ENCODE measurements around the gene PPP4R2. TPM values are rescaled to one million over a fixed set of nuclear protein-coding genes. Genes with fewer than 3 reads are reported as not detected.

The PPP4R2 gene
- total and polyA plus RNA-seq, 9 of the 15 experiments (the other 6 are each of a cell fraction or from before 2014, with no cell fraction given), result 11.0 to 49.6 (median 31.6) TPM

DNA sequence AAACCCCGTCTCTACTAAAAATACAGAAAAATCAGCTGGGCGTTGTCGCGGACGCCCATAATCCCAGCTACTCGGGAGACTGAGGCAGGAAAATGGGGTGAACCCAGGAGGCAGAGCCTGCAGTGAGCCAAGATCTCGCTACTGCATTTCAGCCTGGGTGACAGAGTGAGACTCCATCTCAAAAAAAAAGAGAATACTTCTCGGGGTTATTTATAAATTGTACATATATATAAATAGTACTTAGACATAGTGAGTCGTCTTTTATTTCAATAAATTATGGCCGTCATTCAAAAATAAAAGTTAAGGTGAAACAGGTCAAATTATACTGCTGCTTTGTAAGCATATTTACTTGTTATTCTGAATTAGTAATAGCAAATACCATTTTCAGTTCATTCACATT is 52.7 kb downstream of the PPP4R2 start:
- Histone ChIP-seq H3K4me1 (replicated peaks in 1 of 2; ENCODE audit: control insufficient read depth in 2 of 2, insufficient read depth in 2 of 2, low read length in 2 of 2) (no peaks in the 10 kb centered on the region), H3K36me3 (ENCODE audit: control insufficient read depth, insufficient read depth, low read length) (peaks cover 40% of the 10 kb centered on the region; the same call in 1 of the 3 replicates), H3K9ac (ENCODE audit: insufficient read depth in 1 of 2, low read depth in 2 of 2, low read length in 2 of 2) (no peak overlapping the region), H3K4me3 (no peak overlapping the region), H3K27me3 (ENCODE audit: control insufficient read depth in 2 of 2, insufficient read depth in 2 of 2, low read length in 2 of 2) (no peaks in the 10 kb centered on the region), H3K9me1 (ENCODE audit: control insufficient read depth, insufficient read depth, low read length) (no peaks in the 10 kb centered on the region), H3K9me3 (replicated peaks; ENCODE audit: control insufficient read depth, insufficient read depth, low read depth, low read length) (no peaks in the 10 kb centered on the region), H4K20me1 (replicated peaks; ENCODE audit: control insufficient read depth, insufficient read depth, low read length) (peaks cover 3% of the 10 kb centered on the region; the same call in 1 of the 2 replicates), H2AFZ (ENCODE audit: low read depth, low read length) (no peak overlapping the region), H3K4me2 (ENCODE audit: insufficient read depth, low read length) (no peak overlapping the region), H3K79me2 (ENCODE audit: control insufficient read depth, insufficient read depth, low read length) (peaks cover 85% of the 10 kb centered on the region), H3K27ac (ENCODE audit: extremely low read depth, low read depth, low read length) (no peak overlapping the region)
- WGBS (ENCODE audit: insufficient coverage, low coverage, missing lambda C conversion rate), result 92% methylated on average over 7 of the region's 10 CpGs
- no peak for ATAC-seq
- intact Hi-C loops (cut with micrococcal nuclease), result no loop called here
- POLR2A ChIA-PET, result no interaction called here
- CTCF ChIA-PET (ENCODE audit: low intra/inter-chr PET ratio), result no interaction called here
- no peak for DNase-seq (ENCODE audit: extremely low read depth in 1 of 4, low spot score in 3 of 4)
- no peak for TF ChIP-seq SUPT5H (IDR thresholded peaks at IDR 0.05)
- no peak for TF ChIP-seq PBX2 (CRISPR knock-in tag; IDR thresholded peaks at IDR 0.05; ENCODE audit: low read depth)
- no peak for TF ChIP-seq PBX2 (tag; conservative IDR thresholded peaks at IDR 0.05; ENCODE audit: low read depth)
- TF ChIP-seq MTF1 (CRISPR knock-in tag; IDR thresholded peaks at IDR 0.05; ENCODE audit: borderline replicate concordance), result no peak
- no peak for TF ChIP-seq RNF2 (IDR thresholded peaks at IDR 0.05)
- no peak for TF ChIP-seq DNMT1 (IDR thresholded peaks at IDR 0.05)
- TF ChIP-seq RFX7 (CRISPR knock-in tag; IDR thresholded peaks at IDR 0.05), result no peak
- no peak for TF ChIP-seq JUND (IDR thresholded peaks at IDR 0.05; ENCODE audit: borderline replicate concordance, low read depth, low read length)
- TF ChIP-seq JUND (tag; IDR thresholded peaks at IDR 0.05; ENCODE audit: borderline replicate concordance, low read depth, low read length), result no peak
- no peak for TF ChIP-seq NFXL1 (CRISPR knock-in tag; IDR thresholded peaks at IDR 0.05)
- TF ChIP-seq BHLHE40 (IDR thresholded peaks at IDR 0.05; ENCODE audit: low read length), result no peak
- TF ChIP-seq RFX1 (IDR thresholded peaks at IDR 0.05), result no peak
- FAIRE-seq, result no peak
- in situ Hi-C loops (cut with MboI), result no loop called here
- no TSS peak for BruUV-seq (replicated peaks)
